ENCODE results near the gene KIF16B.
"Not testable (repeated sequence)": the region's sequence is repeated elsewhere in the genome, so short reads cannot be mapped to it uniquely, and the experiment has no call there.

KIF16B gene, protein sequence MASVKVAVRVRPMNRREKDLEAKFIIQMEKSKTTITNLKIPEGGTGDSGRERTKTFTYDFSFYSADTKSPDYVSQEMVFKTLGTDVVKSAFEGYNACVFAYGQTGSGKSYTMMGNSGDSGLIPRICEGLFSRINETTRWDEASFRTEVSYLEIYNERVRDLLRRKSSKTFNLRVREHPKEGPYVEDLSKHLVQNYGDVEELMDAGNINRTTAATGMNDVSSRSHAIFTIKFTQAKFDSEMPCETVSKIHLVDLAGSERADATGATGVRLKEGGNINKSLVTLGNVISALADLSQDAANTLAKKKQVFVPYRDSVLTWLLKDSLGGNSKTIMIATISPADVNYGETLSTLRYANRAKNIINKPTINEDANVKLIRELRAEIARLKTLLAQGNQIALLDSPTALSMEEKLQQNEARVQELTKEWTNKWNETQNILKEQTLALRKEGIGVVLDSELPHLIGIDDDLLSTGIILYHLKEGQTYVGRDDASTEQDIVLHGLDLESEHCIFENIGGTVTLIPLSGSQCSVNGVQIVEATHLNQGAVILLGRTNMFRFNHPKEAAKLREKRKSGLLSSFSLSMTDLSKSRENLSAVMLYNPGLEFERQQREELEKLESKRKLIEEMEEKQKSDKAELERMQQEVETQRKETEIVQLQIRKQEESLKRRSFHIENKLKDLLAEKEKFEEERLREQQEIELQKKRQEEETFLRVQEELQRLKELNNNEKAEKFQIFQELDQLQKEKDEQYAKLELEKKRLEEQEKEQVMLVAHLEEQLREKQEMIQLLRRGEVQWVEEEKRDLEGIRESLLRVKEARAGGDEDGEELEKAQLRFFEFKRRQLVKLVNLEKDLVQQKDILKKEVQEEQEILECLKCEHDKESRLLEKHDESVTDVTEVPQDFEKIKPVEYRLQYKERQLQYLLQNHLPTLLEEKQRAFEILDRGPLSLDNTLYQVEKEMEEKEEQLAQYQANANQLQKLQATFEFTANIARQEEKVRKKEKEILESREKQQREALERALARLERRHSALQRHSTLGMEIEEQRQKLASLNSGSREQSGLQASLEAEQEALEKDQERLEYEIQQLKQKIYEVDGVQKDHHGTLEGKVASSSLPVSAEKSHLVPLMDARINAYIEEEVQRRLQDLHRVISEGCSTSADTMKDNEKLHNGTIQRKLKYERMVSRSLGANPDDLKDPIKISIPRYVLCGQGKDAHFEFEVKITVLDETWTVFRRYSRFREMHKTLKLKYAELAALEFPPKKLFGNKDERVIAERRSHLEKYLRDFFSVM (N-terminal part only)

DNA sequence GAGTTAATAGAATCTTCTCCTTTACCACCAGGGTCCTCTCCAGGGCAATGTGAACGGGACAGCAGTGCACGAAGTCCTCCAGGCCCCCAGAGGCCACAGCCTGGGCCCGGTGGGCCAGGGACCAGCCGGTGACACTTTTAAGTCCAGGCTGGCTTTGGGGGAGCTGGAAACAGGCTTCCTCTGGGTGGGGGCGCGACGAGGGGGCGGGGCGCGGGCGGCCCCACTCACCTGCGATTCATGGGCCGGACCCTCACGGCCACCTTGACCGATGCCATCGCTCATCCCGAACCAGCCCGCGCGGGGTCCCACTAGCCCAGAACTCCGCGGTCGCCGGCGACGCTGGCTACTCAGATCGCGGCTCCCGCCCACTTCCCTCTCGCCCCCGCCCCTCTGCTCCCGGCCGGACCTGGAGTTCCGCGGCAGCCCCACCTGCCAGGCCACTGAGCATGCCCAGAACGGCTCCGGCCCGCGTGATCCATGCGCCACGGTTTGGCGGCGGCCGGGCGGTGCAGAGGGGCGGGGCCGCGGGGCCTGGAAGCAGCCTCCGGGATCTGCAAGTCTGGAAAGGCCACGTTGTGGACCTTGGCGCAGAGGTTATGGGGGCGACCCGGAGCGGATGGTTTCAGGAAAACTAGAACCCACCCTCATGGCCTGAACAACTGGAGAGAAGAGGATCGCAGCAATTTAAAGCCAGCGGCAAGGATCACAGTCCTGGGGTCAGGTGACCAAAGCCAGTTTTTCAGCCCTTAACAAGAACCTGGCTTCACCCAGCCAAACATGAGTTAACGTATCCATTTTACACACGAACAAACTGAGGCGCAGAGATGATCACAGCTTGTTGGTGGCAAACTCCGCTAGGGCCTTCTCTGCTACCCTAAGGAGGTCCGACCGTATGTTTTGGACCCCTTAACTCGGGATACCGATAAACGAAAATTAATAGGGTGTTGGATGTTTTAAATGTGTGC lies at the start of gene KIF16B:
Gene KIF16B (minus strand): TSS at position 448 of the 965 bp plus-strand sequence. CDS start 173 bp downstream, at position 275.
- DNase-seq = peak; percentile 71

DNA sequence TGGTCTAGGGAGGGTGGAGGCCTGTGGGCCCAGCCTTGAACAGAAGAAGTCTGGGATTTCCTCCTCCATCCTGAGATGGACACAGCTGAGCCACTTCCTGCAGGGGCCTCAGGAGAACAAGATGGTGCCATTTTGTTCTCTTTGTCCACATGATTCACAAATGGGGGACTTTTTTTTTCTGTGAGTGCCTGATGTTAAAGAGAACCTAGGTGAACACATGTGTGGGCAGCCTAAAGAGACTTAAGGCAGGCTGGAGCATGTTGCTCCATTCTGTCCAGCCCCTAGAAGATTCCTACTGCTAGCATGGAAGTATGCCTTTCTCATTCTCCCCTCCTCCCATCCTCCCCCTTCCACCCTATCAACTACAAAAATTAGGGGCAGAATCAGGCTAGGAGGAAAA lies 49.3 kb upstream of the KIF16B start:
- DNase-seq = no peak

DNA sequence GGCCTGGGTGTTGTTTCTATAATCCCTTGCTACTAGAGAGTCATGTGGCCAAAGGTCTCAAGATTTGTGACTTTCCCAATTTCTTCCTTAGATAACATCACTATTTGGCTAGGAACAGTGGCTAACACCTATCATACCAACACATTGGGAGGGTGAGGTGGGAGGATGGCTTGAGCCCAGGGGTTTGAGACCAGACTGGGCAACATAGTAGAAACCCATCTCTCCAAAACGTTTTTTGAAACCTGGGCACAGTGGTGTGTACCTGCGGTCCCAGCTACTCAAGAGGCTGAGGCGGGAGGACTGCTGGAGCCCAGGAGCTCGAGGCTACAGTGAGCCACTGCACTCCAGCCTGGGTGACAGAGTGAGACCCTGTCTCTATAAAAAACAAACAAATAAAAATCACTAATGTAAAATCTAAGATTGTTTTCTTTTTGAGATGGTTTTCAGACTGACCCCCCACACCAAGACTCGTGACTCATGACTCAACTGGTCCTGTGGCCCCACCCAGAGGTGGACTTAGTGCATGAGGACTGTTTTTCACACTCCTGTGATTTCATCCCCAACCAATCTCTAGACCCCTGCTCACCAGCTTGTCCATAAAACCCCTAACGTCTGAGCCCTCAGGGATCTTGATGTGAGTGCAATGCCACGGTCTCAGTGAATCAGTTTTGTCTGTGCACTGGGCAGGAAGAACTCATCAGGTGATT lies 48.3 kb upstream of the KIF16B start:
- DNase-seq = no peak

DNA sequence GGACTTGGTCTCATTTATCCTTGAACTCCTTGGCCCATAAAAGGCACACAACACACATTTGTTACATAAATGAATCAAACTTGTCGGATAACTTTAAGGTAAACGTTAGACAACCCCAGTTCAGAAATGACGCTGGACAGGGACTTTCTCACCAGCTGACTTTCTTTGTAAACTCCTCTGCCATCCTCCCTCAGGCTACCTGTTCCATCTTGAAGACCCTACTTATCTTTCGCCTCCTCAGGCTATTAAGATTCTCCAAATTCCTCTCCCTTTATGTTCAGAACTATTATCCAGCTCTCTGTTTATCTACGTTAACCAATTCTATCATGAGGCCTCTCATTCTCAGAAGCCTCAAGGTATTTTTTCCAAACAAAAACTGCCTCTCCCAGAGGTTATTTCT lies 47.7 kb upstream of the KIF16B start:
- no peak for DNase-seq

DNA sequence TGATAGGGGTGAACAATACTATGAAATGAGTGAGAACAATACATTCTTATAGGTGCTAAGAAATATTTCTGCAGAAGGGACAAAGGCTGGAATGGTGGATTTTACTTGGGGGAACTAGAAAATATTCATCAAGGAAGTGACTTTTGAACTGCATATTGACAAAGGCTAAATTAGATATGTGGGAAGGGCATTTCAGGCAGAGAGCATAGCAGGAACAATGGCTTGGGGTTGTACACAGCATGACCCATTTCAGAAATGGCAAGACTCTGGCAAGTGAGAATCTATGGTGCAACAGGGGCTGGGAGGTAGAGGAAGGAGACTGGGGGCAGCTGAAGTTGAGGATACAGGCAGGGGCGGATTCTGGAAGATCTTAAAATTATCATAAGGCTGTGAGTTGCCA lies 46.7 kb upstream of the KIF16B start:
- DNase-seq = no peak

DNA sequence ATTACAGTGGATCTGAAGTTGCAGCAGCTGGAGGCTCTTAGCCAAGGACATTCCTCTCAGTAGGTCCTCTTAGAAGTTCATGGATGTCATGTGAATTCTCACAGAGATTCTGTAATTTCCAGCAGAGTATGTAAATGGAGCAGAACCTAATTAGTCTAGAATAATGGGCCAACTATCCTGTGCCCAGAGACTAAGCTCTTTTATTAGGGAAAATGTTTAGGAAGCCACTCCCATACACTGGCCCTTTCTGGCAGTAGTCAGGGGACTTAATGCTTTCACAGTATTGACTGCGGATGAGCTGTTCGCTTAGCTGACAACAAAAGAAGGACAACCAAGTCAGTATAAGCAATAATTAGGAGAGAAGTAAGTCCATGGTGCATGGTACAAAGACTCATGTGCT lies 43.8 kb upstream of the KIF16B start:
- no peak for DNase-seq

DNA sequence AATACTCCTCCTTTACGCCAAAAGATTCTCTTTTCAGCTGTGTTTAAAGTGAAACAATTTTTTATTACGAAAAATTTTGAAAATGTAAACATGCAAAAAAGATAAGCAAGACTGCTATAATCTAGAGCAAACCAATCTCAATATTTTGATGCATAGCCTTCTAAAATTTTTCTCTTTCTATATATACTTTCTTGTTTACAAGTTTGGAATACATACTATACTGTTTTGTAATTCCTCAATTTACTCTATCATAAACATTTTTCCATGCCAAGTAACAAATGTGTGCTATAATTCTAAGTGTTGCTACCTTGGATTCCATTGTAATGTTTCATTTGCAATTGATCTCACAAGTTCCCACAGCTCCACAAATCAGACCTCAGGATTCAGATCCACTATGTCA lies 43.1 kb upstream of the KIF16B start:
- no peak for DNase-seq

DNA sequence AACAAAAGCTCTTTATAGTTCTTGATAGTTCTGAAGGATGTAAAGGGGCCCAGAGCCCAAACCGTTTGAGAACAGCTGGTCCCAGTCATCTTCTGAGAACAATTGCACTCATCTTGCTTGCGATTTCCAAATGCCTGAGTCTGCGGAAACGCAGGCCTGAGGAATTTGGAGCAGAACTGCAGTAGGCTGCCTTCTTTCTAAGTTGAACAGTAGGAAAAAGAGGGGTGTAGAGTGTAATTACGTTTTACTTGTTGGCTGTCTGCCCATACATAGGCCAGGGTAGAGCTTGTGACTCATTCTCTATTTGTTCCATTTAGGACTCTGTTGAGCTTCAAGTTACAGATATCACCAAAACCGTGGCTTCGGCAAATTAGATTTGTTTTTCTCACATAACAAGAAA lies 42.0 kb upstream of the KIF16B start:
- DNase-seq = no peak

DNA sequence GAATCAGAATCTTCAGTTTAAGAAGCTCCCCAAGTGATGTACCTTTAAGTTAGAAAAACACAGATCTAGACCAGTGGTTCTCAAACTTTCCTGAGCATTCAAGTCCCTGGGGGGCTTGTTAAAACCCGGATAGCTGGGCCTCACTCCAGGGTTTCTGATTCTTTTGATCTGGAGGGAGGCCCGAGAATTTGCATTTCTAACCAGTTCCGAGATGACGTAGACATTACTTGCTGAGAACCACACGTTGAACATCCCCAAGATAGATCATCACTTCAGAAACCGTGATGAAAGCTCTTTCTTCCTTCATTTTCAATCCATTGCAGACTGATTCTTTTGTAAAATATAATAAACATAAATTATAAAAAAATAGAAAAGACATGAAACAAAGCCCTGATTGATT lies 40.7 kb upstream of the KIF16B start:
- no peak for DNase-seq

DNA sequence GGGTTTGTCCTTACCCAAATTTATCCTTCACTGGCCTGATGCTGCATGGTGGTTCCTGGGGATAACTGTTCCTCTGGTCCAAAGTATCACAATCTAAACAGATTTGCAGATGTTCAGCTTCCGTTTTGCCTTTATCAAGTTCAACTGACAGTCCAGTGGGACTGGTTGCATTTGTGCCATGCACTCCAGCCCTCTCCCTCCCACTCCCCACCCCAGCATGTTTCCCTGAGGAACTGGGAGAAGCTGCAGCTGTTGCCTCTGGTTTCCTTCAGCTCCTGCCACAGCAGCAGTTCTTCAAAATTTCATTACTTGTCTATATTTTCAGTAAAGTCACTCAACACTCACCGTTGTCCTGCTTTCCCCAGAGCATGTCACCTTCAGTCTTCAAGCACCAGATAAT lies 39.5 kb upstream of the KIF16B start:
- no peak for DNase-seq

DNA sequence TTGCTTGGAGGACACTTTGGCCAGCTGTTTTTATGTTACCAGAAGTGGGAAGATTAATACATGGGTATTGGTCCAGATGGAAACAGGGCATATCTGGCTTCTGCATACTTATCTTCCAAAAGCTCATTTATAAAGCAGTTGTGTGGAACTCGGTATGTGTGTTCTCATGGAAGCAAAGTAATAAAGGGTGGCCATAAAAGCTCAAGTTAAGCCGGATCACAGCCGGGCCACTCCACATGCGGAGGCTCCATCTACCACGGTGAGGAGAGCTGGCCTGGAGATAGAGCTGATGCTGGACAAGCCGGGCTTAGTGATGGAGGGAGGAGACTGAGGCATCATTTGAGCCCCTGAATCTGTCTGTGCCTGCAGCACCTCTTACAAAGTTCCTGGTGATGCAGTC lies 38.6 kb upstream of the KIF16B start:
- no peak for DNase-seq

DNA sequence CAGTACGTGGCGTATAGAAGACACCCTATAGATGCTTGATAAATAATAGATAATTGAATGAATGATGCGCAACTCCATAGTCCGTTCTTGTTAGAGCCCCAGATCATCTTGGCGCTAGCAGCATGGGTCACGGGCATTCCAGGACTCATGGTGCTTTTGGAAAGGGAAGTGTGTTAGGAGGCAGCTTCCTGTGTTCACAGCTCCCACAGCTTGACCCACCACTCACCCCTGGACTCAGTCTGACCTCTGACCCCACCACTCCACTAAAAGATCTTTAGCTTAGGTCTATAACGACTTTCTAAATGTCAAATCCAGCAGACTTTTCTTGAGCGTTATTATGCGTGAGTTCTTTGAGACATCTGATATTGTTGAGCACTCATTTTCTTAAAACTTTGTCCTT lies 35.8 kb upstream of the KIF16B start:
- no peak for DNase-seq

DNA sequence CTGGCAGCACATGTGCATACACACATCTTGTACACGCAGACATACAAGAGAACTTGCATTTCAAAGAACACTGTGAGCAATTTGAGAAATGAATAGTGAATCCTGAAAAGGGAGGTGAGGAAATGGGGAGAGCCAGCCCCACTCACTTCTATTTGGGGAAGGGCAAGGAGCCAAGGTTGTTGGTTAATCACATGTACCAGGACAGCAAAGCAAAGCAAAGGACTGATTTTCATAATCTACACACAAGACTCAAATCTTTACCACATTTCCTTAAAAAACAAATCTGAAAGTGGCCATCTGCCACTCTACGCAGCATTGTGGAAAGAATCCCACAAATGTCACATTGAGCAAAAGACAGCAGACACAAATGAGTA lies 35.0 kb upstream of the KIF16B start:
- DNase-seq = no peak

DNA sequence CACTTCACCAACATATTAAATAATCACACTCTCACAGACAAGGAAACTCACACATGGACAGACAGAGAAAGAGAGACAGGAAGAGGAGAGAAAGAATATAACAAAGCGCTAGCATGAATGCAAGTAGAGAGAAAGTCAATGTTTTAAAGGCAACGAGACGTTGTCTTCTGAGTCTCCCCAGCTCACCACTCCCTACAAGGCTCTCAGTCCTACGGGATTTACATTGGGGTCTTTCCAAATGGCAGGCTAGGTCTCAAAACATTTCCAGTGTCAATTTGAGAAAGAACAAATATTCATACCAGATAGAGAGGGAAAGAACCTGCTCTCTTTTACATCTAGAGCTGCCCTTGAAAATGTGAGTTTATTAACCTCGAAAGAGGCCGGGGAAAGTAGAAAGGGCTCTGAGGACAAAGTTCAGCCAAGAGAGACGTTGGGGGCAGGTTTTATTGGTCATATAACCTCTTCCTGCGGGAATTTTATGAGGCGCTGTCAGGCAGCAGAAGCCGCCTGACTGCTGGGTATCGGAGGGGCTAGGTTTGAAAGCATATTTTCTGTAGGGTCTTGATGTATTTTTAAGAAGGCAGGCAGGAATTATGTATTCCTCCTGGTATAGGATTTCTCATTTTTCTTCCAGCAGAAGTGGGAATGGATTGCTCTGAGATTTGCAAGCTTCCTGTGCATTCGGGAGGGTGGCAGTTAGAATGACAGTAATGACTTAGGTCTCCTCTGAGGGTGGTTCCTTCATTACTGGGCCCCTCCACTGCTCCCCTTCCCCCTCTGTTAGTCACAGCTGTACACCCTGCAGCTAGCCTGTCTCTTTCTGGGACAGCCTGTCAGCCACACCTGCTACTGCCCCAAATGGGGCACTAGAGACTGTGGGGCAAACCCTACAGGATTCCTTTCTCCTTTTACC lies 34.4 kb upstream of the KIF16B start:
- DNase-seq = no peak

DNA sequence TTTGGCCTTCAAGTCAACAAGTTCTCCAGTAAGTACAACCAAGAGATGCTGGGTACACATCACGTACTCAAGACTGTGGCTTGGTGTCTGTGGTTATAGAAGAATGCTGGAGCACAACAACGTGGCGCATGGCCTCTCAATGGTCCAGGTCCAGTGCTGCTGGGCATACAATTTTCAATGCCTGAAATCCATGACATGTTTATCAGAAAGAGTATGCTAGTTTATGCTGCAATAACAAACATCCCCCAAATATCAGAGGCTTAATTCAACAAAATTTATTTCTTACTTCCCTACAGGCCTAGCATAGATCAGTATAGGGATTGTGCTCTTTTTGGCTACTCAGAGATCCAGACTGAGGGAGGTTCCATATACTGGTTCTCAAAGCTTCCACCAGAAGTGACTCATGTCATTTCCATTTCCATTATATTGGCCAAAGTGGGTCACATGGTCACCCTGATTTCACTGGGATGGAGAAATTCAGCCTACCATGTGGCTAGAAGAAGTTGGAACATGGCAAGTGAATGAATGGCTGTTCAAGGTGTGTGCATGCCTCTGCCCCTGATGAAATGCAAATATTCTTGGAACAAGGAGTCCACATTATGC lies 33.3 kb upstream of the KIF16B start:
- no peak for DNase-seq

DNA sequence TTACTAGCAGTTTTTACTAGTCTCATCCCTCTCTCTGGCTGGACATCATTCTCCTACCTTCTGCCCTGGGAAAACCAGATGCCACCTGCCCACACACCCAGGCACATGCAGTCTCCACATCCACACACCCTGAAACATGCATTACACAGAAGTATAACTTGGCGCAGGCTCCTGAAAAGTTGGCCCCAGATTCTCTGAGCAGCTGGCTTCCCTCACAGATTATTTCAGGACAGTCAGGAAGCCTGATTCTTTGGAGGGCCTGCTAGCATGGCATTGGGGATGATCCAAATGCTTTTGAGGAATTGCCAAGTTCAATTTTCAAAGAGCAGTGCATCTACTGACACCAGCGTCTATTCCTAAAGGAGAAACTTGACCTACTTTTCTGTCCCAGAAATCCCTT lies 27.8 kb upstream of the KIF16B start:
- no peak for DNase-seq

DNA sequence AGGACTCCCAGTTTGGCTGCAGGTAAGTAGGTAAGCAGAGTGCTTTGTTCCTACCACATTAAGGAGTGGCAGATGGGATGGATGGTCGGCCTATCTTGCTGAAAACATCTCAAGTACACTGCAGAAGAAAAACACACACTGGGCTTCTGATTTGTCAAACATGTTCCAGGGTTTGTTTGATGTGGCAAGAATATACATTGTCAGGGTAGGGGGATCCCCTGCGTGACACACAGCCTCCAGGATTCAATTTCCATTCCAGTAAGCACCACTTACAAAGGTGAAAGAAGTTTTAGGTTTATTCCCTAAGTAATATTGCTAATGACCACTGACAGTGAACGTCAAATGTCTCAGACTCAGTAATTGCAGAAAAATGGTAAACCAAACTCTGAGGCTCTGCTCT lies 26.0 kb upstream of the KIF16B start:
- DNase-seq = no peak

DNA sequence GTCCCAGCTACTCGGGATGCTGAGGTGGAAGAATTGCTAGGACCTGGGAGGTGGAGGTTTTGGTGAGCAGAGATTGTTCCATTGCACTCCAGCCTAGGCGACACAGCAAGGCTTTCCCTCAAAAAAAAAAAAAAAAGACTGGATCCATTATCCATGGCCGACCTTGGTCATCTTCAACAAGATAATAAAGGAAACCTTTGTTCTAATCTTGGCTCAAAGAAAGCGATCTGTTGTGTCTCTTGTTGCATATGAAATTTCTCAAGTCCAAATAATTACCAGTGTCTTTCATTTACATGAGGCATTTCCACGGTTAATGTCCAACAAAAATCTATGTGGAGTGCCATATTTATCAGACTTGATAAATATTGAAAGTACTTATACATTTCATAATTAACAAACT lies 23.7 kb upstream of the KIF16B start:
- DNase-seq = no peak

DNA sequence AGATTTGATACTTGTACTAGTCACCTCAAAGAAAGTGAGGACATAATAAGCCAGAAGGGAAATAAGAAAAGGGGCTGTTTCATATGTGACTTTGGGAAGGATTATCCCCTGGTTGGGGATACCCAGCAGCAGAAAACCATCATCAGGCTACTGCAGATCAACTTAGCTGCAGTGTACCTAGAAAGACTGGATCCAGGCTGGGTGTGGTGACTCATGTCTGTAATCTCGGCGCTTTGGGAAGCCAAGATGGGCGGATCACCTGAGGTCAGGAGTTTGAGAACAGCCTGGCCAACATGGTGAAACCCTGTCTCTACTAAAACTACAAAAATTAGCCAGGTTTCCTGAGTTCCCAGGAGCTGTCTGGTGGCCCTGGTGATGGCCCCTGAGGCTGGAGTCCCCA lies 23.2 kb upstream of the KIF16B start:
- not testable (repeated sequence) for DNase-seq

DNA sequence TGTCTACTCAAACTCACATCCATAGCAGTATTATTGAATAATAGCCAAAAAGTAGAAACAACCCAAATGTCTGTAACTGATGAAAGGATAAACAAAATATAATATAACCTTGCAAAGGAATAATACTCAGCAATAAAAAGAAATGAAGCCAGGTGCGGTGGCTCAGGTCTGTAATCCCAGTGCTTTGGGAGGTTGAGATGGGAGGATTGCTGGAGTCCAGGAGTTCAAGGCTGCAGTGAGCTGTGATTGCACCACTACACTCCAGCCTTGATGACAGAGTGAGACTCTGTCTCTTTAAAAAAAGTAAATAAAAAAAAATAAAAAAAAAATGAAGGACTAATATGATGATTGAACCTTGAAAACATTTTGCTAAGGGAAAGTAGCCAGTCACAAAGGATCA lies 22.1 kb upstream of the KIF16B start:
- no peak for DNase-seq

Data from 8988T (cell line).